NCI-H524 treated with DMSO at 0.1 percent for 48 hours (cell line): Measurements from ENCODE around the gene CDC123.
"Not testable (repeated sequence)": the region's sequence is repeated elsewhere in the genome, so short reads cannot be mapped to it uniquely, and the experiment has no call there.

Experiments used
- DNase-seq: peaks from one replicate; lab custom pipeline; 2025; lab: John Stamatoyannopoulos, UW

CDC123 gene

GRCh38 chr10:12235116-12235694 is 39.2 kb downstream of the CDC123 start:
- no peak for DNase-seq

GRCh38 chr10:12235796-12236195 is 39.8 kb downstream of the CDC123 start:
- DNase-seq = no peak

- DNase-seq = no peak
Measured at GRCh38 chr10:12237265-12238220, 41.6 kb downstream of the CDC123 start.

DNA sequence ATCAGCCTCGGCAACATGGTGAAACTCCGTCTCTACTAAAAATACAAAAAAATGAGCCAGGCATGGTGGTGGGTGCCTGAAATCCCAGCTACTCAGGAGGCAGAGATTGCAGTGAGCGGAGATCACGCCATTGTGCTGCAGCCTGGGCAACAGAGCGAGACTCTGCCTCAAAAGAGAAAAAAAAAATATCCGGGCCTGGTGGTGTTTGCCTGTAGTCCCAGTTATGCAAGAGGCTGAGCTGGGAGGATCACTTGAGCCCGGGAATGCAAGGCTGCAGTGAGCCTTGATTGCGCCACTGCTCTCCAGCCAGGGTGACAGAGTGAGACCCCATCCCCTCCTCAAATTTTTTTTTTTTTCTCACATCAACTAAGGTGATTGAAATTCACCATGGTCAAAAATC is 42.8 kb downstream of the CDC123 start:
- no peak for DNase-seq

DNA sequence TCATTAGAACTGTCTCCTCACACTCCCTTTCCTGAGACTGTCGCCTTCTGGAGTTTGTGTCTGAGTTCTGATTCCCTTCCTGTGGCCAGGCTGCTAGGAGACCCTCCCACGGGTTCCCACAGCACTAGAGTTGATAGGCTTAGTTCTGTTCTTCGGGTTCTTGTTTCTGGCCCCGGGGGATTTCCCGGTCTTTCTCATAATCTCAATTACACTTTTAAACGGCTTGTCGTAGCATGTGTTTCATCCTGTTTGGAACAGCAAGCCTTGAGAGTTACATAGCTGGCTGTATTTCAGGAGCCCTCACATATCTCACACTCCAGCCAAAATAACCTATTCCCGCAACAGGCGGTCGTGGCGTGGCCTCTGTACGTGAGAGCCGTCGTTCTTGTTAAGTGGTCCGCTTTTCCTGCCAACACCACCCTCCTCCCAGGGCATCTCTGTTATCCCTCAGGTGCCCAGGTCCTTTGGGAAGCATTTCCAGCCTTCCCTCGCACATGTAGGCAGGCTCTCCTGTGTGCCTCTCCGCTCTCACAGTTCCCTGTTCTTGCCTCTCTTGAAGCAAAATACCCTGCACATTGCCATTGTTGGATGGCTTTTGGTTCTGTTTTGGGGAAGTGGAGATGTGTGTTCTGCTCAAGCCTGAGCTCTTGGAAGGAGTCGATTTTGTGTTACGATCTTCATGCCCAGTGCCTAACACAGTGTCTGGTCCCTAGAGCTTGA is 46.0 kb downstream of the CDC123 start:
- no peak for DNase-seq

DNA sequence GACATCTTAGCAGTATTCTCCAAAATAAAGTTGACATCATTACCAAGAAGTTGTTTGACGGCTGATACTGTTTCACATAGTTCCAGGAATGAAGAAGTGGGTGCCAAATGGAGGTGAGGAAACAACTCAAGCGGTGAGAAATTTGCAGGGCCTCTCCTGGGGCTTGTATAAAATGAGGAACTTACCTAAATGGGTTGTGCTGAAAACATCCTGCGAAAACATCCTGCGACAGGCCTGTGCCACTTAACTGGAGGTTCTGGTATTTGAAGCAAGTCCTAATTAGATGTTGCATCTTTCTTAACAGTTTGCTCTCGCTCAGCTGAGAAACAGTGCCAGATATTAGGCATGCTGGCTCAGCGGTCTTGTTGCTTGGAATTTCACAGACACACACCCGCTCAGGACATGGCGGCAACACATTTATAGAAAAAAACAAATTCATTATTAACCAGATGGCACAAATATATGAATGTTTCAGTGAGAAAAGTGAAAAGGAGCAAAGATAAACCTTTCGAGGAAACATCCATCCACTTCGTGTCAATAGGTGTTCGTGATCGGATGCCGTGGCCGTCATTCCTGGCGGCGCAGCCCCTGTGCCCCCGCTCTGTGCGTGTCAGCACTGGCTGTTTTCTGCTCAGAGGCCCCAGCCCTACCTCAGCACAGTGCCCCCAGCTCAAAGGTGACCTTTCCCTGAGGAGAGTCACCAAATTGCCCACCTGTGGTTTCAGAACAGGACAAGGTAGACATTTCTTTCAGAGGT is 48.1 kb downstream of the CDC123 start:
- DNase-seq = no peak

DNA sequence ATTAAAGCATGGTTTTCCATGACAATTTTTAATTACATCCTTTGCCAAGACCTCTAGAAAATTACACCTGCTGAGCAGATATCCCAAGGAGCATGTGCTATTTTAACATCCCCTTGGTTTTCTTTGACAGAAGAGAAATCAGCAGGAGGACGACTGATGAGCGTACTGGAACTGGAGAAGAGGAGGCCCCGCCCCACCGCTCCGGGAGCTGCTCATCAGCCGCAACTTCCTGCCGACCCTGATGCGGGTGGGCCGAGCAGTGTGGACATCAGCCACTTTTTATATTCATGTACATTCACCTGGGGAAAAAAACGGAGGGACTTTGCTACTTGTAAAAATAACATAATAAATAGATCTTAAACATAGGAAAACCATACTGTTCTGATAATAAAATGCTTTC is 54.2 kb downstream of the CDC123 start:
- DNase-seq = no peak

DNA sequence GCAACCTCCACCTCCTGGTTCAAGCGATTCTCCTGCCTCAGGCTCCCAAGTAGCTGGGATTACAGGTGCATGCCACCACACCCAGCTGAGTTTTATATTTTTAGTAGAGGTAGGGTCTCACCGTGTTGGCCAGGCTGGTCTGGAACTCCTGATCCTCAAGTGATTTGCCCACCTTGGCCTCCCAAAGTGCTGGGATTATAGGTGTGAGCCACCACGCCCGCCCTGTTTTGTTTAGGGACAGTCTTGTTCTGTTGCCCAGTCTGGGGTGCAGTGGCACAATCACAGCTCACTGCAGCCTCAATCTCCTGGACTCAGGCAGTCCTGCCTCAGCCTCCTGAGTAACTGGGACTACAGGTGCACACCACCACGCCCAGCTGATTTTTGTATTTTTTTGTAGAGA is 54.7 kb downstream of the CDC123 start:
- not testable (repeated sequence) for DNase-seq

GRCh38 chr10:12251581-12251980 is 55.6 kb downstream of the CDC123 start:
- no peak for DNase-seq

DNA sequence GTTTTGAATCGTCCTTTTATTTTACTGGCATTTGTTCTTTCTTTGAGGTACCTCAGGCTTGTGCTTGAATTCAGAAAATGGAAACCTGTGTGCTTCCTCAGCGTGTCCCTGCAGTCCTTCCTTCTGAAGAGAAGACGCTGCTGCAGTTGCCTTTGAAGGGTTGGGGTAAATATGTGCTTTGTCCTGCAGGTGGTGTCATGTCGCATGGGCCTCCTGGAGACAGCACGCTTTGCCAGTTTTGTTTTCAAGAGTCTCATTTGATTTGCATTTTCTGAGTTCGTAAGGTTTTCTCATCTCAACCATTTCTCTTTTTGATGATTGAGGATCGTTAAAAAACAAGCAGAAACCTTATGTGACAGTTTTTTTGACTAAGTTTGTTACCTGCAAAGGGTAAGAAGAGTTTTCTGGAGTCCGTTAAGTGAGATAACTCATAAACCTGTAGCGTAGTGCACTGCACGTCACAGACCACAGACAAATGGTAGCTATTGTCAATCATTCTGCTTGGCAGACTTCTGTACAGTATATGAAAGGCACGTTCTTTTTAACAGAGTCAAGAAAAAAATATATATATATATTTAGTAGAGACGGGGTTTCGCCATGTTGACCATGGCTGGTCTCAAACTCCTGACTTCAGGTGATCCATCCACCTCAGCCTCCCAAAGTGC is 57.0 kb downstream of the CDC123 start:
- no peak for DNase-seq

GRCh38 chr10:12255048-12255447 is 59.1 kb downstream of the CDC123 start:
- DNase-seq = no peak

GRCh38 chr10:12259988-12260387 is 64.0 kb downstream of the CDC123 start:
- no peak for DNase-seq

DNA sequence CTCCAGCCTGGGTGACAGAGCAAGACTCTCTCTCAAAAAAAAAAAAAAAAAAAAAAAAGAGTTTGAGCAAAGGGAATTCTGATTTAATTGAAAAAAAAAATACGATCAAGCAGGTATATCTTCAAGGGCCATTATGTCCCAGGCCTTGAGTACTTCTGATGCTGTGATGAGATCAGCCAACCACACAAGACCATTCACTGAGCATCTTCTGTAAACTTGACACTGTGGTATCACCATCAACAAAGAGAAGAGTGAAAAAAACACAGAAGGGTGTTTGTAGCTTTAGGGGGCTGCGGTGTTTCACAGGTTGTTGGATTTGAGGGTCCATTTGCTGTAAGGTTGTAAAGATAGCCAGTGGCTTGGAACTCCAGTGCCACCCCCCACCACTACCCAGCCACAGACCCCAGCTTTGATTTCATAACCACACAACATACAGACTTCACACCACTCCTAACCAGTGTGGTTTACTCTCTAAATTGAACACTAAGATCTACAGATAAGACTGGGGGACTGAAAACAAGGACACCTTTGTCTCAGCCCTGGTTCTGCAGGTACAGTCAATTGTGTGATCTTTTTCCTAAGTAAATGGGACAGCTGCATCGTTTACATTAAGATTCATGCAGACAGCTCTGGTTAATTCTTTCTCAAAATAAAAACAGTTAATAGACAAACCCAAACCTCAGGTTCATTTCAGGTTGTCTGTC is 66.4 kb downstream of the CDC123 start:
- DNase-seq = no peak

- no peak for DNase-seq
Measured at GRCh38 chr10:12264204-12264940, 68.4 kb downstream of the CDC123 start.

GRCh38 chr10:12269056-12269455 is 73.1 kb downstream of the CDC123 start:
- no peak for DNase-seq

- no peak for DNase-seq
Measured at GRCh38 chr10:12271210-12271540, 75.2 kb downstream of the CDC123 start.

DNA sequence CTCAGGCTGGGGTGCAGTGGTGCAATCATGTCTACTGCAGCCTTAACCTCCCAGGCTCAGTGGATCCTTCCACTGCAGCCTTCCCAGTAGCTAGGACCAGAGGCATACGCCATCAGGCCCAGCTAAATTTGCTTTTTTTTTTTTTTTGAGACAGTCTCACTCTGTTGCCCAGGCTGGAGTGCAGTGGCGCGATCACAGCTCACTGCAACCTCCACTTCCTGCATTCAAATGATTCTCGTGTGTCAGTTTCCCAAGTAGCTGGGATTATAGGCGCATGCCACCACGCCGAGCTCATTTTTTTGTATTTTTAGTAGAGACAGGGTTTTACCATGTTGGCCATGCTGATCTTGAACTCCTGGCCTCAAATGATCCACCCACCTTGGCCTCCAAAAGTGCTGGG is 81.9 kb downstream of the CDC123 start:
- DNase-seq = not testable (repeated sequence)

- no peak for DNase-seq
Measured at GRCh38 chr10:12279281-12279680, 83.3 kb downstream of the CDC123 start.

DNA sequence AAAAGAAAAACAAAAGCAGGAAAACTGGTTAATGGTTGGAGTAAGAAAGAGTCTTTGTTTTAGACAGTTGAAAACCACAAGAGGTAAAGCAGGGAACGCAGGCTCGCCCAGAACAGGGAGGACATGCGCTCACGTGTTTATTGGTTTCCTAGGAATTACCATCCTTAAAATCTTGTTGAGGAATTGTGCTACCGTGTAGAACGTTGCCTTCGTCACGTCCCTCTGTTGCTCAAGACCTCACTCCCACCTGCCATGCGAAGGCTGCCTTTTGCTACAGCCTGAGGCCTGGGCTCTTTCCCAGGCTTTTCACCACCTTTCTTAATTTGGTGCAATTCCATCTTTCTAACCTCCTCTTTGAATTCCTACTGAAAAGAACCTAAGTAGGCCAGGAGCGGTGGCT is 91.8 kb downstream of the CDC123 start:
- no peak for DNase-seq

GRCh38 chr10:12297784-12298183 is 101.8 kb downstream of the CDC123 start:
- DNase-seq = not testable (repeated sequence)
